Sigmoid colon (tissue), 7 donors: ENCODE results near the gene COG5. TPM values are rescaled to one million over a fixed set of nuclear protein-coding genes. Genes with fewer than 3 reads are reported as not detected.

Source experiments
- DNase-seq: peaks from one replicate; pipeline ENCODE4 v3.0.0-alpha.2; 2019
- H3K27ac ChIP-seq, 4 donors: fragments of 200-600 bp; sonication (generic); one replicate each; pipeline ENCODE4 v1.5.1; 2016 to 2019; ENCODE audit warnings: mild to moderate bottlenecking in 1 of 4
- H3K27me3 ChIP-seq, 3 donors: fragments of 200-600 bp; sonication (generic); one replicate each; pipeline ENCODE4 v1.5.1; 2019; ENCODE audit warnings: mild to moderate bottlenecking in 1 of 3
- H3K36me3 ChIP-seq, 4 donors: fragments of 200-600 bp; sonication (generic); one replicate each; pipeline ENCODE4 v1.5.1; 2016 to 2019
- H3K4me1 ChIP-seq, 4 donors: fragments of 200-600 bp; sonication (generic); one replicate each; pipeline ENCODE4 v1.5.1; 2017 to 2019
- H3K4me3 ChIP-seq, 4 donors: fragments of 200-600 bp; sonication (generic); one replicate each; pipeline ENCODE4 v1.5.1; 2017 to 2019; ENCODE audit warnings: mild to moderate bottlenecking in 2 of 4, moderate library complexity in 1 of 4
- H3K9me3 ChIP-seq, 4 donors: fragments of 200-600 bp in 3 of 4; sonication (generic) in 3 of 4; one replicate each; pipeline versions ENCODE4 v1.5.1 to v1.6.1; 2013 to 2019
- CTCF ChIP-seq, 4 experiments: fragments of 450-650 bp in 3 of 4; fragments of 200-600 bp in 1 of 4; IDR thresholded peaks; one replicate each; pipeline ENCODE4 v1.5.1; 2016 to 2019; ENCODE audit warnings: antibody characterized with exemption in 4 of 4, mild to moderate bottlenecking in 3 of 4, moderate library complexity in 2 of 4
- EP300 ChIP-seq, 4 donors: sonication (generic); formaldehyde crosslinking; IDR thresholded peaks; one replicate each; pipeline ENCODE4 v1.6.1; 2017; ENCODE audit warnings: antibody characterized with exemption in 4 of 4
- POLR2A ChIP-seq, 2 donors: fragments of 450-650 bp; IDR thresholded peaks; one replicate each; pipeline ENCODE4 v1.6.1; 2016; ENCODE audit warnings: antibody characterized with exemption in 2 of 2, mild to moderate bottlenecking in 2 of 2, moderate library complexity in 2 of 2
- POLR2AphosphoS5 ChIP-seq, 4 donors: sonication (generic); formaldehyde crosslinking; IDR thresholded peaks; one replicate each; pipeline ENCODE4 v1.6.1; 2017; ENCODE audit warnings: antibody characterized with exemption in 4 of 4
- WGBS, 2 donors: extraction: QIAGEN DNeasy Blood & Tissue Kit; methylation state at CpG; one replicate each; pipeline ENCODE4 v1.1.7; 2013; 5-methylcytosine and 5-hydroxymethylcytosine counted together
- intact Hi-C: fragments of 100-400 bp; cut with DNase I; formaldehyde crosslinking; loops from one replicate; pipeline ENCODE4 v1.15.1; 2023
- polyA plus RNA-seq, 3 donors: library from polyadenylated mRNA; stranded (reverse); fragments of 200-250 nt; gene quantifications; one replicate each; pipeline ENCODE4 v1.2.3, GENCODE V29; 2013
- total RNA-seq, 4 donors: library from RNA; depleted of rRNA; stranded (reverse); fragments of >200 nt; gene quantifications; one replicate each; pipeline ENCODE4 v1.1.0, GENCODE V29; 2016
- donor health status: healthy with polysubstance abuse.
- donor health status: Bipolar disorder and iron deficiency.
- donor health status: healthy.

COG5 gene
- total and polyA plus RNA-seq, 7 donors = 11.0 to 73.4 (median 27.6) TPM

- Histone ChIP-seq H3K27ac (peak overlapping the region in 3 of 4 donors; percentile 13 to 54 (median 54)), H3K9me3 (no peaks in the 10 kb centered on the region), H3K27me3 (no peaks in the 10 kb centered on the region), H3K4me1 (peaks cover 0 to 18% (median 10%) of the 10 kb centered on the region in 4 donors), H3K4me3 (no peak overlapping the region), H3K36me3 (peaks cover 5 to 59% (median 7%) of the 10 kb centered on the region in 4 donors)
- WGBS, 2 donors = 97 to 98% methylated on average over 5 of the region's 5 CpGs
- no peak for DNase-seq
- no peak for TF ChIP-seq EP300 (IDR thresholded peaks at IDR 0.05)
- no peak for TF ChIP-seq POLR2A (IDR thresholded peaks at IDR 0.05)
- TF ChIP-seq POLR2AphosphoS5 (IDR thresholded peaks at IDR 0.05) = no peak
- TF ChIP-seq CTCF (IDR thresholded peaks at IDR 0.05) = no peak
- intact Hi-C loops = no loop called here
Measured at GRCh38 chr7:107208563-107208962, 355.2 kb downstream of the COG5 start.

GRCh38 chr7:107208024-107208521 is 355.6 kb downstream of the COG5 start:
- Histone ChIP-seq H3K4me3 (no peak overlapping the region), H3K27me3 (no peaks in the 10 kb centered on the region), H3K27ac (peak overlapping the region in 3 of 4 donors; percentile 13 to 54 (median 54)), H3K9me3 (no peaks in the 10 kb centered on the region), H3K4me1 (peaks cover 0 to 18% (median 10%) of the 10 kb centered on the region in 4 donors), H3K36me3 (peaks cover 5 to 64% (median 10%) of the 10 kb centered on the region in 4 donors)
- no peak for DNase-seq
- intact Hi-C loops = no loop called here
- WGBS, 2 donors = 57 to 83% methylated on average over 3 of the region's 3 CpGs
- TF ChIP-seq POLR2A (IDR thresholded peaks at IDR 0.05) (no peak), CTCF (IDR thresholded peaks at IDR 0.05) (no peak), EP300 (IDR thresholded peaks at IDR 0.05) (no peak), POLR2AphosphoS5 (IDR thresholded peaks at IDR 0.05) (no peak)

- Histone ChIP-seq H3K27ac (peak overlapping the region in 3 of 4 donors; percentile 13 to 54 (median 54)), H3K9me3 (no peaks in the 10 kb centered on the region), H3K4me1 (peaks cover 0 to 18% (median 10%) of the 10 kb centered on the region in 4 donors), H3K4me3 (no peak overlapping the region), H3K27me3 (no peaks in the 10 kb centered on the region), H3K36me3 (peaks cover 5 to 70% (median 11%) of the 10 kb centered on the region in 4 donors)
- no peak for DNase-seq
- no peak for TF ChIP-seq POLR2A (IDR thresholded peaks at IDR 0.05)
- TF ChIP-seq EP300 (IDR thresholded peaks at IDR 0.05) = no peak
- no peak for TF ChIP-seq CTCF (IDR thresholded peaks at IDR 0.05)
- no peak for TF ChIP-seq POLR2AphosphoS5 (IDR thresholded peaks at IDR 0.05)
- 94 to 98% methylated on average over 5 of the region's 5 CpGs for WGBS, 2 donors
- intact Hi-C loops = no loop called here
Measured at GRCh38 chr7:107207459-107207858, 356.3 kb downstream of the COG5 start.

- intact Hi-C loops = no loop called here
- Histone ChIP-seq H3K4me1 (peaks cover 0 to 21% (median 10%) of the 10 kb centered on the region in 4 donors), H3K27me3 (no peaks in the 10 kb centered on the region), H3K27ac (no peak overlapping the region), H3K9me3 (no peaks in the 10 kb centered on the region), H3K4me3 (no peak overlapping the region), H3K36me3 (peaks cover 5 to 77% (median 18%) of the 10 kb centered on the region in 4 donors)
- 80 to 86% methylated on average over 3 of the region's 3 CpGs for WGBS, 2 donors
- DNase-seq = no peak
- no peak for TF ChIP-seq EP300 (IDR thresholded peaks at IDR 0.05)
- TF ChIP-seq CTCF (IDR thresholded peaks at IDR 0.05) = no peak
- no peak for TF ChIP-seq POLR2A (IDR thresholded peaks at IDR 0.05)
- no peak for TF ChIP-seq POLR2AphosphoS5 (IDR thresholded peaks at IDR 0.05)
Measured at GRCh38 chr7:107206706-107207105, 357.0 kb downstream of the COG5 start.

- Histone ChIP-seq H3K4me1 (peaks cover 0 to 23% (median 10%) of the 10 kb centered on the region in 4 donors), H3K4me3 (no peak overlapping the region), H3K36me3 (peaks cover 5 to 83% (median 20%) of the 10 kb centered on the region in 4 donors), H3K9me3 (no peaks in the 10 kb centered on the region), H3K27me3 (no peaks in the 10 kb centered on the region), H3K27ac (no peak overlapping the region)
- intact Hi-C loops = no loop called here
- 94 to 97% methylated on average over 6 of the region's 6 CpGs for WGBS, 2 donors
- no peak for DNase-seq
- no peak for TF ChIP-seq POLR2A (IDR thresholded peaks at IDR 0.05)
- no peak for TF ChIP-seq EP300 (IDR thresholded peaks at IDR 0.05)
- no peak for TF ChIP-seq POLR2AphosphoS5 (IDR thresholded peaks at IDR 0.05)
- no peak for TF ChIP-seq CTCF (IDR thresholded peaks at IDR 0.05)
Measured at GRCh38 chr7:107206136-107206535, 357.6 kb downstream of the COG5 start.
